GM23338 (cell line): Measurements from ENCODE around the gene RPS6KA4. TPM values are rescaled to one million over a fixed set of nuclear protein-coding genes. Genes with fewer than 3 reads are reported as not detected.

Experiments
- ATAC-seq: fragments of 200-7000 bp; cut with Tn5 transposase; 3 replicates; pipeline ENCODE4 v1.9.1; 2020
- DNase-seq: peaks from one replicate; pipeline ENCODE4 v3.0.0-alpha.2; 2015; ENCODE audit warnings: low spot score
- H2AFZ ChIP-seq: fragments of 200-600 bp; sonication (generic); 2 replicates; pipeline ENCODE4 v1.8.0; 2016; ENCODE audit warnings: antibody characterized with exemption, mild to moderate bottlenecking, moderate library complexity
- H3F3A ChIP-seq: fragments of 200-600 bp; sonication (generic); replicated peaks from 2 replicates; pipeline ENCODE4 v1.8.0; 2017; ENCODE audit warnings: antibody characterized with exemption, mixed run types, low read depth
- H3K27ac ChIP-seq: fragments of 200-600 bp; sonication (generic); 2 replicates; pipeline ENCODE4 v1.6.1; 2016; ENCODE audit warnings: low read depth
- H3K27me3 ChIP-seq: fragments of 200-600 bp; sonication (generic); 2 replicates; pipeline ENCODE4 v1.8.0; 2016; ENCODE audit warnings: mild to moderate bottlenecking, mixed run types, moderate library complexity; ENCODE audit not compliant: insufficient read depth
- H3K36me3 ChIP-seq: fragments of 200-600 bp; sonication (generic); 2 replicates; pipeline ENCODE4 v1.8.0; 2016; ENCODE audit warnings: mild to moderate bottlenecking; ENCODE audit not compliant: insufficient read depth
- H3K4me1 ChIP-seq: fragments of 200-600 bp; sonication (generic); 2 replicates; pipeline ENCODE4 v1.8.0; 2016; ENCODE audit warnings: mild to moderate bottlenecking, moderate library complexity; ENCODE audit not compliant: insufficient read depth
- H3K4me2 ChIP-seq: fragments of 200-600 bp; sonication (generic); 2 replicates; pipeline ENCODE4 v1.7.1; 2017; ENCODE audit warnings: mixed run types
- H3K4me3 ChIP-seq: fragments of 200-600 bp; sonication (generic); 2 replicates; pipeline ENCODE4 v1.6.1; 2016; ENCODE audit warnings: mixed run types
- H3K79me2 ChIP-seq: fragments of 200-600 bp; sonication (generic); replicated peaks from 2 replicates; pipeline ENCODE4 v1.8.0; 2017; ENCODE audit warnings: mild to moderate bottlenecking; ENCODE audit not compliant: insufficient read depth
- H3K9me2 ChIP-seq: fragments of 200-600 bp; sonication (generic); 2 replicates; pipeline ENCODE4 v1.8.0; 2017; ENCODE audit not compliant: insufficient read depth
- H4K20me1 ChIP-seq: fragments of 200-600 bp; sonication (generic); replicated peaks from 2 replicates; pipeline ENCODE4 v1.8.0; 2017; ENCODE audit warnings: mild to moderate bottlenecking; ENCODE audit not compliant: insufficient read depth
- H3K27ac Mint-ChIP-seq: 2 replicates; pipeline ENCODE4 v1.8.0; 2020; ENCODE audit warnings: inconsistent platforms, mild to moderate bottlenecking, moderate library complexity, mixed read lengths
- H3K27me3 Mint-ChIP-seq: 3 replicates; pipeline ENCODE4 v1.8.0; 2022; ENCODE audit warnings: low read depth, mild to moderate bottlenecking, moderate library complexity, mixed read lengths, inconsistent platforms; ENCODE audit not compliant: insufficient read depth, poor library complexity
- H3K36me3 Mint-ChIP-seq: 3 replicates; pipeline ENCODE4 v1.8.0; 2021; ENCODE audit warnings: low read depth, mild to moderate bottlenecking, inconsistent platforms, moderate library complexity, mixed read lengths
- H3K4me1 Mint-ChIP-seq: 3 replicates; pipeline ENCODE4 v1.8.0; 2020; ENCODE audit warnings: mild to moderate bottlenecking, inconsistent platforms, mixed read lengths
- H3K4me3 Mint-ChIP-seq: 3 replicates; pipeline ENCODE4 v1.8.0; 2021; ENCODE audit warnings: moderate library complexity, mild to moderate bottlenecking, inconsistent platforms, mixed read lengths
- H3K9me3 Mint-ChIP-seq: 3 replicates; pipeline ENCODE4 v1.8.0; 2020; ENCODE audit warnings: moderate library complexity, mild to moderate bottlenecking, inconsistent platforms, mixed read lengths
- CREB1 ChIP-seq: fragments of 250-450 bp; sonication (Bioruptor Pico); IDR thresholded peaks from 2 replicates; pipeline ENCODE4 v1.5.0; 2020; ENCODE audit warnings: low read depth, mild to moderate bottlenecking, moderate library complexity
- CTCF ChIP-seq, 2 experiments: fragments of 200-600 bp in 1 of 2; sonication (generic) in 1 of 2; conservative IDR thresholded peaks; 2 replicates each; pipeline versions ENCODE4 v1.5.1 to v1.6.1; 2016 to 2017; ENCODE audit warnings: antibody characterized with exemption in 2 of 2, low read depth in 2 of 2, mild to moderate bottlenecking in 2 of 2, moderate library complexity in 1 of 2
- ETS1 ChIP-seq: IDR thresholded peaks from 2 replicates; pipeline ENCODE4 v1.6.1; 2016; ENCODE audit warnings: antibody characterized with exemption
- EZH2 ChIP-seq: fragments of 200-600 bp; sonication (generic); IDR thresholded peaks from one replicate; pipeline ENCODE4 v1.8.0; 2017; ENCODE audit warnings: antibody characterized with exemption, mild to moderate bottlenecking, low read depth; ENCODE audit not compliant: unreplicated experiment
- EZH2phosphoT487 ChIP-seq: fragments of 200-600 bp; sonication (generic); IDR thresholded peaks from one replicate; pipeline ENCODE4 v1.8.1; 2018; ENCODE audit warnings: antibody characterized with exemption; ENCODE audit not compliant: unreplicated experiment
- JUNB ChIP-seq: IDR thresholded peaks from one replicate; pipeline ENCODE4 v1.6.1; 2016; ENCODE audit warnings: antibody characterized with exemption; ENCODE audit not compliant: unreplicated experiment
- POLR2AphosphoS5 ChIP-seq: IDR thresholded peaks from 2 replicates; pipeline ENCODE4 v1.6.1; 2016; ENCODE audit warnings: antibody characterized with exemption, low read depth
- REST ChIP-seq: IDR thresholded peaks from one replicate; pipeline ENCODE4 v1.6.1; 2018; ENCODE audit warnings: antibody characterized with exemption; ENCODE audit not compliant: unreplicated experiment
- STAT1 ChIP-seq: IDR thresholded peaks from one replicate; pipeline ENCODE4 v1.6.1; 2016; ENCODE audit warnings: antibody characterized with exemption; ENCODE audit not compliant: unreplicated experiment
- ZNF114 ChIP-seq: fragments of 250-450 bp; sonication (Bioruptor Pico); IDR thresholded peaks from 2 replicates; pipeline ENCODE4 v1.5.0; 2020; ENCODE audit warnings: mild to moderate bottlenecking, moderate library complexity
- ZNF331 ChIP-seq: fragments of 250-450 bp; sonication (Bioruptor Pico); IDR thresholded peaks from 2 replicates; pipeline ENCODE4 v1.5.0; 2020; ENCODE audit warnings: low read depth, mild to moderate bottlenecking, moderate library complexity
- ZNF462 ChIP-seq: fragments of 250-450 bp; sonication (Bioruptor Pico); IDR thresholded peaks from 2 replicates; pipeline ENCODE4 v1.5.0; 2020; ENCODE audit warnings: mild to moderate bottlenecking, moderate library complexity
- polyA plus RNA-seq: library from polyadenylated mRNA; unstranded; fragments of >200 nt; fragmentation: Nextera tagmentation; extraction: Ambion mirVana; gene quantifications from 2 replicates; pipeline ENCODE4 v1.2.1, GENCODE V29; 2016
- total RNA-seq: library from RNA; depleted of rRNA; stranded (reverse); fragments of >200 nt; shearing (Covaris generic); gene quantifications from 2 replicates; pipeline ENCODE4 v1.2.3, GENCODE V29; 2014

The RPS6KA4 gene
- total and polyA plus RNA-seq, 2 experiments from 2014 or later = 3.5 to 19.9 TPM

- TF ChIP-seq ZNF462 = no peak
- no peak for TF ChIP-seq EZH2
- TF ChIP-seq ZNF114 (CRISPR knock-in tag) = no peak
- TF ChIP-seq ETS1 = no peak
- no peak for TF ChIP-seq EZH2phosphoT487
These were observed 42.8 kb downstream of the RPS6KA4 start (continued) for GRCh38 chr11:64401775-64402174.

GRCh38 chr11:64403106-64403505 lies 44.1 kb downstream of the RPS6KA4 start:
- Mint-ChIP-seq H3K27me3 (peaks cover 16% of the 10 kb centered on the region), H3K4me3 (no peak overlapping the region; the same call in 2 of the 3 replicates), H3K9me3 (peaks cover 8% of the 10 kb centered on the region; the same call in 1 of the 3 replicates), H3K36me3 (peaks cover 2% of the 10 kb centered on the region; the same call in 1 of the 3 replicates), H3K27ac (no peak overlapping the region), H3K4me1 (peaks cover 14% of the 10 kb centered on the region)
- Histone ChIP-seq H3K27ac (no peak overlapping the region), H4K20me1 (no peaks in the 10 kb centered on the region), H3F3A (no peaks in the 10 kb centered on the region), H3K4me2 (no peak overlapping the region), H3K4me3 (no peak overlapping the region), H3K27me3 (no peaks in the 10 kb centered on the region), H3K79me2 (no peaks in the 10 kb centered on the region), H3K36me3 (no peaks in the 10 kb centered on the region), H3K9me2 (no peaks in the 10 kb centered on the region), H2AFZ (no peak overlapping the region), H3K4me1 (no peaks in the 10 kb centered on the region; the same call in 1 of the 2 replicates)
- no peak for DNase-seq
- peak; percentile 62 for ATAC-seq
- TF ChIP-seq POLR2AphosphoS5 = no peak
- TF ChIP-seq EZH2 = no peak
- no peak for TF ChIP-seq STAT1
- TF ChIP-seq EZH2phosphoT487 = no peak
- no peak for TF ChIP-seq CTCF (conservative IDR thresholded peaks at IDR 0.05; ENCODE audit: low read depth in 2 of 2)
- TF ChIP-seq REST = no peak
- TF ChIP-seq ZNF114 (CRISPR knock-in tag) = no peak
- no peak for TF ChIP-seq ZNF331 (CRISPR knock-in tag)
- no peak for TF ChIP-seq CREB1 (CRISPR knock-in tag)
- no peak for TF ChIP-seq JUNB
